HEK293 (cell line): ENCODE measurements around the gene FOXP1.

ENCODE experiments used
- ZFP37 ChIP-seq: fragments of 450-650 bp; formaldehyde crosslinking; IDR thresholded peaks from 2 replicates; pipeline ENCODE4 v1.5.1; 2016; ENCODE audit warnings: missing biosample characterization, missing genetic modification characterization
- ZNF184 ChIP-seq: fragments of 450-650 bp; IDR thresholded peaks from 2 replicates; pipeline ENCODE4 v1.5.1; 2018; ENCODE audit warnings: missing biosample characterization, mild to moderate bottlenecking, missing genetic modification characterization
- ZNF585B ChIP-seq: fragments of 450-650 bp; formaldehyde crosslinking; IDR thresholded peaks from 2 replicates; pipeline ENCODE4 v1.5.1; 2016; ENCODE audit warnings: missing biosample characterization, missing genetic modification characterization
- TF ChIP-seq, protein P1 (sequence below): fragments of 450-650 bp; formaldehyde crosslinking; IDR thresholded peaks from 2 replicates; pipeline ENCODE4 v1.5.1; 2016; ENCODE audit warnings: missing biosample characterization, missing genetic modification characterization
- TF ChIP-seq, protein P2 (sequence below): fragments of 450-650 bp; formaldehyde crosslinking; IDR thresholded peaks from 2 replicates; pipeline ENCODE4 v1.5.1; 2016; ENCODE audit warnings: missing biosample characterization, missing genetic modification characterization
- TF ChIP-seq, protein P3 (sequence below): fragments of 450-650 bp; formaldehyde crosslinking; conservative IDR thresholded peaks from 2 replicates; pipeline ENCODE4 v1.5.1; 2016; ENCODE audit warnings: low read depth, missing biosample characterization, missing genetic modification characterization

DNA sequence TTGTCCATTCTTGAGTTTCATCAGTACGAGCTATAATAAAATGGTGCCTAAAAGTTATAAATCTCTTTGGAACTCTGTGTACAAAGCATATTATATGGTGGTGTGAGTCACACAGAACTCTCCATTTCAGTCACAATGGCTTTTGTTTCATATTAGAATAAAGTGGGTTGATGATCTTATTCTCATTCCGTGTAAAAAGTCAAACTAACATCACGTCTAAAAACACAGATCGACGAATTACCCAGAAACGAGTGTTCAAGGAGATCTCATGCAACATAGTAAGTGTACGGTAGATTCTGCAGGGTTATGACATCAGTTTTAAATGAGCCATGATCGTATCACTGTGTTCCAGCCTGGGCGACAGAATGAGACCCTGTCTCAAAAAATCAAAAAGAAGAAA is 122.4 kb downstream of the FOXP1 start:
- TF ChIP-seq, protein P1, sequence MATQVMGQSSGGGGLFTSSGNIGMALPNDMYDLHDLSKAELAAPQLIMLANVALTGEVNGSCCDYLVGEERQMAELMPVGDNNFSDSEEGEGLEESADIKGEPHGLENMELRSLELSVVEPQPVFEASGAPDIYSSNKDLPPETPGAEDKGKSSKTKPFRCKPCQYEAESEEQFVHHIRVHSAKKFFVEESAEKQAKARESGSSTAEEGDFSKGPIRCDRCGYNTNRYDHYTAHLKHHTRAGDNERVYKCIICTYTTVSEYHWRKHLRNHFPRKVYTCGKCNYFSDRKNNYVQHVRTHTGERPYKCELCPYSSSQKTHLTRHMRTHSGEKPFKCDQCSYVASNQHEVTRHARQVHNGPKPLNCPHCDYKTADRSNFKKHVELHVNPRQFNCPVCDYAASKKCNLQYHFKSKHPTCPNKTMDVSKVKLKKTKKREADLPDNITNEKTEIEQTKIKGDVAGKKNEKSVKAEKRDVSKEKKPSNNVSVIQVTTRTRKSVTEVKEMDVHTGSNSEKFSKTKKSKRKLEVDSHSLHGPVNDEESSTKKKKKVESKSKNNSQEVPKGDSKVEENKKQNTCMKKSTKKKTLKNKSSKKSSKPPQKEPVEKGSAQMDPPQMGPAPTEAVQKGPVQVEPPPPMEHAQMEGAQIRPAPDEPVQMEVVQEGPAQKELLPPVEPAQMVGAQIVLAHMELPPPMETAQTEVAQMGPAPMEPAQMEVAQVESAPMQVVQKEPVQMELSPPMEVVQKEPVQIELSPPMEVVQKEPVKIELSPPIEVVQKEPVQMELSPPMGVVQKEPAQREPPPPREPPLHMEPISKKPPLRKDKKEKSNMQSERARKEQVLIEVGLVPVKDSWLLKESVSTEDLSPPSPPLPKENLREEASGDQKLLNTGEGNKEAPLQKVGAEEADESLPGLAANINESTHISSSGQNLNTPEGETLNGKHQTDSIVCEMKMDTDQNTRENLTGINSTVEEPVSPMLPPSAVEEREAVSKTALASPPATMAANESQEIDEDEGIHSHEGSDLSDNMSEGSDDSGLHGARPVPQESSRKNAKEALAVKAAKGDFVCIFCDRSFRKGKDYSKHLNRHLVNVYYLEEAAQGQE (tag by site-specific recombination), result no peak
- TF ChIP-seq ZNF585B (no peak), ZFP37 (tag by site-specific recombination) (no peak), ZNF184 (no peak)
- TF ChIP-seq, protein P2, sequence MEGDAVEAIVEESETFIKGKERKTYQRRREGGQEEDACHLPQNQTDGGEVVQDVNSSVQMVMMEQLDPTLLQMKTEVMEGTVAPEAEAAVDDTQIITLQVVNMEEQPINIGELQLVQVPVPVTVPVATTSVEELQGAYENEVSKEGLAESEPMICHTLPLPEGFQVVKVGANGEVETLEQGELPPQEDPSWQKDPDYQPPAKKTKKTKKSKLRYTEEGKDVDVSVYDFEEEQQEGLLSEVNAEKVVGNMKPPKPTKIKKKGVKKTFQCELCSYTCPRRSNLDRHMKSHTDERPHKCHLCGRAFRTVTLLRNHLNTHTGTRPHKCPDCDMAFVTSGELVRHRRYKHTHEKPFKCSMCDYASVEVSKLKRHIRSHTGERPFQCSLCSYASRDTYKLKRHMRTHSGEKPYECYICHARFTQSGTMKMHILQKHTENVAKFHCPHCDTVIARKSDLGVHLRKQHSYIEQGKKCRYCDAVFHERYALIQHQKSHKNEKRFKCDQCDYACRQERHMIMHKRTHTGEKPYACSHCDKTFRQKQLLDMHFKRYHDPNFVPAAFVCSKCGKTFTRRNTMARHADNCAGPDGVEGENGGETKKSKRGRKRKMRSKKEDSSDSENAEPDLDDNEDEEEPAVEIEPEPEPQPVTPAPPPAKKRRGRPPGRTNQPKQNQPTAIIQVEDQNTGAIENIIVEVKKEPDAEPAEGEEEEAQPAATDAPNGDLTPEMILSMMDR (tag by site-specific recombination), result no peak
- TF ChIP-seq, protein P3, sequence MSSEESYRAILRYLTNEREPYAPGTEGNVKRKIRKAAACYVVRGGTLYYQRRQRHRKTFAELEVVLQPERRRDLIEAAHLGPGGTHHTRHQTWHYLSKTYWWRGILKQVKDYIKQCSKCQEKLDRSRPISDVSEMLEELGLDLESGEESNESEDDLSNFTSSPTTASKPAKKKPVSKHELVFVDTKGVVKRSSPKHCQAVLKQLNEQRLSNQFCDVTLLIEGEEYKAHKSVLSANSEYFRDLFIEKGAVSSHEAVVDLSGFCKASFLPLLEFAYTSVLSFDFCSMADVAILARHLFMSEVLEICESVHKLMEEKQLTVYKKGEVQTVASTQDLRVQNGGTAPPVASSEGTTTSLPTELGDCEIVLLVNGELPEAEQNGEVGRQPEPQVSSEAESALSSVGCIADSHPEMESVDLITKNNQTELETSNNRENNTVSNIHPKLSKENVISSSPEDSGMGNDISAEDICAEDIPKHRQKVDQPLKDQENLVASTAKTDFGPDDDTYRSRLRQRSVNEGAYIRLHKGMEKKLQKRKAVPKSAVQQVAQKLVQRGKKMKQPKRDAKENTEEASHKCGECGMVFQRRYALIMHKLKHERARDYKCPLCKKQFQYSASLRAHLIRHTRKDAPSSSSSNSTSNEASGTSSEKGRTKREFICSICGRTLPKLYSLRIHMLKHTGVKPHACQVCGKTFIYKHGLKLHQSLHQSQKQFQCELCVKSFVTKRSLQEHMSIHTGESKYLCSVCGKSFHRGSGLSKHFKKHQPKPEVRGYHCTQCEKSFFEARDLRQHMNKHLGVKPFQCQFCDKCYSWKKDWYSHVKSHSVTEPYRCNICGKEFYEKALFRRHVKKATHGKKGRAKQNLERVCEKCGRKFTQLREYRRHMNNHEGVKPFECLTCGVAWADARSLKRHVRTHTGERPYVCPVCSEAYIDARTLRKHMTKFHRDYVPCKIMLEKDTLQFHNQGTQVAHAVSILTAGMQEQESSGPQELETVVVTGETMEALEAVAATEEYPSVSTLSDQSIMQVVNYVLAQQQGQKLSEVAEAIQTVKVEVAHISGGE (tag by site-specific recombination), result no peak
